Fibroblast of the aortic adventitia (primary cell): ENCODE results near the gene PDZD2. TPM values are rescaled to one million over a fixed set of nuclear protein-coding genes. Genes with fewer than 3 reads are reported as not detected.

Experiments used
- DNase-seq: peaks from one replicate; pipeline ENCODE4 v3.0.0-alpha.2; 2010; ENCODE audit warnings: low read depth
- H3K4me3 ChIP-seq: 2 replicates; pipeline ENCODE4 v1.5.1; 2011; ENCODE audit warnings: low read depth, mild to moderate bottlenecking, control low read depth, low read length, moderate library complexity
- CTCF ChIP-seq: IDR thresholded peaks from 2 replicates; pipeline ENCODE4 v1.5.1; 2011; ENCODE audit warnings: mild to moderate bottlenecking, low read length, control low read depth, inconsistent platforms; ENCODE audit not compliant: insufficient read depth
- total RNA-seq: library from RNA; depleted of rRNA; stranded (reverse); fragments of >200 nt; gene quantifications from 2 replicates; pipeline ENCODE4 v1.2.3, GENCODE V29; 2012; ENCODE audit warnings: low replicate concordance

Gene PDZD2
- total RNA-seq, 1 donor: under 0.01 TPM

- no peak for DNase-seq
- TF ChIP-seq CTCF: no peak
These were observed 205.9 kb downstream of the PDZD2 start for GRCh38 chr5:31844622-31845345.

GRCh38 chr5:31845361-31845760, 206.4 kb downstream of the PDZD2 start:
- DNase-seq: no peak
- no peak overlapping the region for H3K4me3 ChIP-seq
- no peak for TF ChIP-seq CTCF

More at GRCh38 chr5:31844622-31845345, 205.9 kb downstream of the PDZD2 start:
- H3K4me3 ChIP-seq: no peak overlapping the region

GRCh38 chr5:31846934-31847333, 208.0 kb downstream of the PDZD2 start:
- TF ChIP-seq CTCF: no peak
- no peak overlapping the region for H3K4me3 ChIP-seq
- DNase-seq: no peak

GRCh38 chr5:31847354-31847753, 208.4 kb downstream of the PDZD2 start:
- H3K4me3 ChIP-seq: no peak overlapping the region
- no peak for TF ChIP-seq CTCF
- no peak for DNase-seq

- no peak overlapping the region for H3K4me3 ChIP-seq
- no peak for DNase-seq
- TF ChIP-seq CTCF: no peak
These were observed 212.2 kb downstream of the PDZD2 start for GRCh38 chr5:31850981-31851689.

GRCh38 chr5:31853398-31854135, 214.6 kb downstream of the PDZD2 start:
- DNase-seq: no peak

More at GRCh38 chr5:31853398-31854135, 214.6 kb downstream of the PDZD2 start:
- no peak overlapping the region for H3K4me3 ChIP-seq
- no peak for TF ChIP-seq CTCF
